WTC11 (cell line): ENCODE results near the gene SFT2D3.

ENCODE experiments used
- GRHL2 ChIP-seq: fragments of 250-450 bp; sonication (Bioruptor Pico); IDR thresholded peaks from 2 replicates; pipeline ENCODE4 v1.8.0; 2022; ENCODE audit warnings: mild to moderate bottlenecking, moderate library complexity; ENCODE audit not compliant: insufficient replicate concordance, severe bottlenecking
- SP1 ChIP-seq: sonication (generic); formaldehyde crosslinking; conservative IDR thresholded peaks from 2 replicates; pipeline ENCODE4 v1.8.1; 2022; ENCODE audit warnings: missing genetic modification reagents
- ZNF121 ChIP-seq: sonication (generic); formaldehyde crosslinking; IDR thresholded peaks from 2 replicates; pipeline ENCODE4 v1.8.0; 2023; ENCODE audit warnings: missing genetic modification reagents
- TF ChIP-seq, protein P1 (sequence below): fragments of 200-600 bp; IDR thresholded peaks from 2 replicates; pipeline ENCODE4 v1.8.0; 2022; ENCODE audit warnings: antibody characterized with exemption
- TF ChIP-seq, protein P2 (sequence below): sonication (generic); formaldehyde crosslinking; IDR thresholded peaks from 2 replicates; pipeline ENCODE4 v1.8.1; 2023; ENCODE audit warnings: mild to moderate bottlenecking, missing genetic modification reagents

DNA sequence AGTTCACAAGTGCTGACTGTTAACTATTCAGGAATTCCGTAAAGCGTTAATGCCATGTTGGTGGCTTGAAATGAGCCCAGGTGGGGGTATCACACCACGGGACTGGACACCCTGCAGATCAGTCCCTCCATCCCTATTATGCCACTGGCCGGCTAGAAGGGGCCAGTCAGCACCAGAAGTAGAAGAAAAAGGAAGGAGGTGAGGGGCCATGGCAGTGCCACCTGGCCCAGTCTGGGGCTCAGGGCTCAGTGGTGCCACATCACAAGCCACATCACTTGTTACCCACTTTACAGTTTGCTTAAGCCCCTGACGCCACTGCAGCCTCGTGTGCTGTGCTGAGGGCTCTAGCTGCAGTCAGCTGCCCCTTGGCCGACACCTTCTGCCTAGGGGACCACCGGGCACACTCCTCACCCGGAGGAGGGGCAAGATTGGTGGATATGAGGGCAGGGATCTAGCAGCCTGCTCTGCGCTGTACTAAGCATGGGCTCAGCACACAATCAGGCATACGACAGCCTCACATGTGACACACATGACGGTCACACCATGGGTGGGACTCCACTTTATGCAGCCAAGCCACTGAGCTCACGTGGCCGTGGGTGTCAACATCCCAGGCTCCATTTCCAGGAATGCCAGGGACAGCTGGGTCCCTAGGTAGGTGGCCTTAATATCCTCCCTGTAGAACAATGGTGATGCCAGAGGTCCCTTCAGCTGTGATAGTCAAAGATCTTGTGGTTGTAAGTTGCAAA is 29.6 kb upstream of the SFT2D3 start:
- no peak for TF ChIP-seq GRHL2 (CRISPR knock-in tag)
- TF ChIP-seq, protein P1, sequence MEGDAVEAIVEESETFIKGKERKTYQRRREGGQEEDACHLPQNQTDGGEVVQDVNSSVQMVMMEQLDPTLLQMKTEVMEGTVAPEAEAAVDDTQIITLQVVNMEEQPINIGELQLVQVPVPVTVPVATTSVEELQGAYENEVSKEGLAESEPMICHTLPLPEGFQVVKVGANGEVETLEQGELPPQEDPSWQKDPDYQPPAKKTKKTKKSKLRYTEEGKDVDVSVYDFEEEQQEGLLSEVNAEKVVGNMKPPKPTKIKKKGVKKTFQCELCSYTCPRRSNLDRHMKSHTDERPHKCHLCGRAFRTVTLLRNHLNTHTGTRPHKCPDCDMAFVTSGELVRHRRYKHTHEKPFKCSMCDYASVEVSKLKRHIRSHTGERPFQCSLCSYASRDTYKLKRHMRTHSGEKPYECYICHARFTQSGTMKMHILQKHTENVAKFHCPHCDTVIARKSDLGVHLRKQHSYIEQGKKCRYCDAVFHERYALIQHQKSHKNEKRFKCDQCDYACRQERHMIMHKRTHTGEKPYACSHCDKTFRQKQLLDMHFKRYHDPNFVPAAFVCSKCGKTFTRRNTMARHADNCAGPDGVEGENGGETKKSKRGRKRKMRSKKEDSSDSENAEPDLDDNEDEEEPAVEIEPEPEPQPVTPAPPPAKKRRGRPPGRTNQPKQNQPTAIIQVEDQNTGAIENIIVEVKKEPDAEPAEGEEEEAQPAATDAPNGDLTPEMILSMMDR = no peak
- no peak for TF ChIP-seq SP1 (CRISPR knock-in tag)
- TF ChIP-seq ZNF121 (CRISPR knock-in tag) = no peak
- TF ChIP-seq, protein P2, sequence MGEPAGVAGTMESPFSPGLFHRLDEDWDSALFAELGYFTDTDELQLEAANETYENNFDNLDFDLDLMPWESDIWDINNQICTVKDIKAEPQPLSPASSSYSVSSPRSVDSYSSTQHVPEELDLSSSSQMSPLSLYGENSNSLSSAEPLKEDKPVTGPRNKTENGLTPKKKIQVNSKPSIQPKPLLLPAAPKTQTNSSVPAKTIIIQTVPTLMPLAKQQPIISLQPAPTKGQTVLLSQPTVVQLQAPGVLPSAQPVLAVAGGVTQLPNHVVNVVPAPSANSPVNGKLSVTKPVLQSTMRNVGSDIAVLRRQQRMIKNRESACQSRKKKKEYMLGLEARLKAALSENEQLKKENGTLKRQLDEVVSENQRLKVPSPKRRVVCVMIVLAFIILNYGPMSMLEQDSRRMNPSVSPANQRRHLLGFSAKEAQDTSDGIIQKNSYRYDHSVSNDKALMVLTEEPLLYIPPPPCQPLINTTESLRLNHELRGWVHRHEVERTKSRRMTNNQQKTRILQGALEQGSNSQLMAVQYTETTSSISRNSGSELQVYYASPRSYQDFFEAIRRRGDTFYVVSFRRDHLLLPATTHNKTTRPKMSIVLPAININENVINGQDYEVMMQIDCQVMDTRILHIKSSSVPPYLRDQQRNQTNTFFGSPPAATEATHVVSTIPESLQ = no peak
